Endothelial cell of umbilical vein (primary cell): ENCODE measurements around the gene AKAP13.

Source experiments
- GATA2 ChIP-seq: IDR thresholded peaks from 2 replicates; pipeline ENCODE4 v1.7.0; 2011; ENCODE audit warnings: low read depth, mild to moderate bottlenecking, moderate library complexity, mixed read lengths, low read length; ENCODE audit not compliant: insufficient read length, insufficient read depth
- TF ChIP-seq, protein P1 (sequence below), 2 donors: IDR thresholded peaks; 1 replicate in 1 of 2; 2 replicates in 1 of 2; pipeline ENCODE4 v1.5.1; 2011; ENCODE audit warnings: low read length in 2 of 2, mild to moderate bottlenecking in 2 of 2, moderate library complexity in 2 of 2, control low read depth in 1 of 2, inconsistent platforms in 1 of 2, low read depth in 1 of 2; ENCODE audit not compliant: insufficient read depth in 1 of 2; ENCODE audit errors: extremely low read depth in 1 of 2

DNA sequence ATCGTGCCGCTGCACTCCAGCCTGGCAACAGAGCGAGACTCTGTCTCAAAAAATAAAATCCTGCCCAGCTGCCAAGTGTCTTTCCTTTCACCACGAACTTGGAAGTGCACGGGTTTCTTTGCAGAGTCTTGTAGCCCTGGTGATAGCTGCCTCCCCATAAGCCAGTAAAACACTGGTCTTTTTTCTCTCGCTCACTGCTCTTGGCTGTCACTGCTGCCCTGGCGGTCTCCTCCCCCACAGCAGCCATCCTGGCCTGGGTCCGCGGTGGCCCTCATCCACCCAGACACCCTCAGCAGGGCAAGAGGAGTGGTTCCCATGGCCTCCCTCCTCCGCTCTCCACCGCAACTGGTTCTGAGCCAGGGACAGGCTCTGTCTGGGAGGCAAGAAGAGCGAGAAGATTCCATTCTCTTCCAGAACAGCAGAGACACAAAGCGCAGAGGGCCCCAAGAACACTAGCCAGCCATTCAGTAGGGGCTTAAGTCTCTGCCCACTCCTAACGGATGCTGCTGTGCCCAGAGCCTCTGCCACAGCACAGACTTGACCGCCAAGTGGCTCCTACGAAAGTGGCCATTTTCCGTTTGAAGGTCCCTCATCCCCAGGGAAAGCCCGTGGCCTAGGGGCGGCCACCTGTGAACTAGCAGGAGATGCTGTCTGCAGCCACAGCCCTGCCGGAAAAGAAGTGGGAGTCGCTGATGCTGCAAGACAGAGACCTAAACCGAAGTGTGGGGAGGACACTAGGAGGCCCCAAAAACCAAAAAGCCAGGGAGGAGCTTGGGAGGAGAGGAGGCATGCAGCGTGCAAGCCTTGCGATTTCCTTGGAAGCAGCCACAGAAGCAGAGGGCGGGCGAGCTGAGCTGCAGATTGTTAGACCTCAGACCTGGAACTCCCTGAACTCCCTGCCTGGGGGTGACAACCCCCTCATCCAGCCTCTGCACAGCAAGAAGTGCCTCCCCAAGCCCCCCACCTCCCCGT is 370.2 kb downstream of the AKAP13 start:
- TF ChIP-seq, protein P1, sequence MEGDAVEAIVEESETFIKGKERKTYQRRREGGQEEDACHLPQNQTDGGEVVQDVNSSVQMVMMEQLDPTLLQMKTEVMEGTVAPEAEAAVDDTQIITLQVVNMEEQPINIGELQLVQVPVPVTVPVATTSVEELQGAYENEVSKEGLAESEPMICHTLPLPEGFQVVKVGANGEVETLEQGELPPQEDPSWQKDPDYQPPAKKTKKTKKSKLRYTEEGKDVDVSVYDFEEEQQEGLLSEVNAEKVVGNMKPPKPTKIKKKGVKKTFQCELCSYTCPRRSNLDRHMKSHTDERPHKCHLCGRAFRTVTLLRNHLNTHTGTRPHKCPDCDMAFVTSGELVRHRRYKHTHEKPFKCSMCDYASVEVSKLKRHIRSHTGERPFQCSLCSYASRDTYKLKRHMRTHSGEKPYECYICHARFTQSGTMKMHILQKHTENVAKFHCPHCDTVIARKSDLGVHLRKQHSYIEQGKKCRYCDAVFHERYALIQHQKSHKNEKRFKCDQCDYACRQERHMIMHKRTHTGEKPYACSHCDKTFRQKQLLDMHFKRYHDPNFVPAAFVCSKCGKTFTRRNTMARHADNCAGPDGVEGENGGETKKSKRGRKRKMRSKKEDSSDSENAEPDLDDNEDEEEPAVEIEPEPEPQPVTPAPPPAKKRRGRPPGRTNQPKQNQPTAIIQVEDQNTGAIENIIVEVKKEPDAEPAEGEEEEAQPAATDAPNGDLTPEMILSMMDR (IDR thresholded peaks at IDR 0.05; ENCODE audit: extremely low read depth in 1 of 2, insufficient read depth in 1 of 2, low read depth in 1 of 2, low read length in 2 of 2), result no peak
- TF ChIP-seq GATA2, result no peak
